Measurements from ENCODE around the gene NUMB.

DNA sequence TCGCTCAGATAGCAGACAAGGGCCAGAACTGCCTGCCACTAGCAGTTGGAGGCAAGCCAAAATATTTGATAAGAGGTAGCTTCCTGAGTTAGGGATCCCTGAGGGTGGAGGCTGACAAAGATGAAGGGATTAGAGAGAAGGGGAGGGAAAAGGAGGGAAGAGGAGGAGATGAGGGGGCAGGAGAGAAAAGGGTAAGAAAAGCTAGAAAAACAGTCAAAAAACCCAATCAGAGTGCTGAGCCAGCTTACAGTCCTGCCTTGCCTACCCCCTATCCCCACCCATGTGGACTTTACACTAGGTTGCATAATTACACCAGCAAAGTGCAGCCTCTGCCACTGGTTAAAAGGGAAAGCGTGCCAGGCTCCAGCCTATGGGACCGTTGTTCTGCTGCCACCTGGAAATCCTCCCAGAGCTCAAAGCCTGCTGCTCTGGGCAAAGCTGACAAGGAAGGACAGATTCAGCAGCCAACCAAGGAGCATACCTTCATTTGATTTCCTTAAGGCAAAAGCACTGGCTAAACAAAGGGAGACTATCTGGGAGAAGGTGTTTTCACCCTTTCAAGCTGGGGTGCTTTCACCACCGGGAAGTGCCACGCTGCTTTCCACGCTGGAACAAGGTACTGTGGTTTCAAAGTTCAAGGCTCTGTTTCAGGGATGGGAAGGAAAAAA, 3.8 kb upstream of the NUMB start:
- TF ChIP-seq POLR2A (IDR thresholded peaks at IDR 0.05; ENCODE audit: low read length) (no peak), GATA1 (IDR thresholded peaks at IDR 0.05; ENCODE audit: low read depth, low read length) (no peak)

Measured in erythroblast (primary cell).